Astrocyte of the spinal cord (primary cell): ENCODE measurements around the gene BLNK.

Source experiments
- DNase-seq: peaks from one replicate; pipeline ENCODE4 v3.0.0; 2011; ENCODE audit warnings: low read depth, low spot score
- H3K4me3 ChIP-seq: 2 replicates; pipeline ENCODE4 v1.5.1; 2011; ENCODE audit warnings: low read depth, mild to moderate bottlenecking, low read length, moderate library complexity
- in situ Hi-C: cut with HindIII; loops from 2 replicates; pipeline ENCODE4 v1.10.0; 2017; ENCODE audit warnings: low sequenced_read_pairs
- TF ChIP-seq, protein P1 (sequence below): IDR thresholded peaks from 2 replicates; pipeline ENCODE4 v1.5.1; 2012; ENCODE audit warnings: low read depth, mild to moderate bottlenecking, low read length, inconsistent platforms

The BLNK gene

DNA sequence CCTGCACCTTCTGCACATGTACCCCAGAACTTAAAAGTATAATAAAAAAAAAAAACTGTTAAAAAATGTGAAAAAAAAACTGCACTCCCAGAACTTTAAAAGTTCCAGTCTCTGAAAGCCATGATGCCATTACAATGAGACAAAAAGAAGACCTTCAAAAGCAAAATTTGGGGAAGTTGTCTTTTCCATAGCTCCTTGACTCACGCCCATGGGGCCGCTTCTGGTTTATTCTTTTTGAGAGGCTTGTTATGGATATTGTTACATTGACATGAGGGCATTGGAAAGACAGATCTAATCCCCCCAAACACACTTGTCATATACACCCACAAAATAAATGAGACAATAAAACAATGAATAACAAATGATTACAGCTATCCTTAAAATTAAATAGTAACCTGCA is 798 bp downstream of the BLNK start:
- in situ Hi-C loops = no loop called here
- TF ChIP-seq, protein P1, sequence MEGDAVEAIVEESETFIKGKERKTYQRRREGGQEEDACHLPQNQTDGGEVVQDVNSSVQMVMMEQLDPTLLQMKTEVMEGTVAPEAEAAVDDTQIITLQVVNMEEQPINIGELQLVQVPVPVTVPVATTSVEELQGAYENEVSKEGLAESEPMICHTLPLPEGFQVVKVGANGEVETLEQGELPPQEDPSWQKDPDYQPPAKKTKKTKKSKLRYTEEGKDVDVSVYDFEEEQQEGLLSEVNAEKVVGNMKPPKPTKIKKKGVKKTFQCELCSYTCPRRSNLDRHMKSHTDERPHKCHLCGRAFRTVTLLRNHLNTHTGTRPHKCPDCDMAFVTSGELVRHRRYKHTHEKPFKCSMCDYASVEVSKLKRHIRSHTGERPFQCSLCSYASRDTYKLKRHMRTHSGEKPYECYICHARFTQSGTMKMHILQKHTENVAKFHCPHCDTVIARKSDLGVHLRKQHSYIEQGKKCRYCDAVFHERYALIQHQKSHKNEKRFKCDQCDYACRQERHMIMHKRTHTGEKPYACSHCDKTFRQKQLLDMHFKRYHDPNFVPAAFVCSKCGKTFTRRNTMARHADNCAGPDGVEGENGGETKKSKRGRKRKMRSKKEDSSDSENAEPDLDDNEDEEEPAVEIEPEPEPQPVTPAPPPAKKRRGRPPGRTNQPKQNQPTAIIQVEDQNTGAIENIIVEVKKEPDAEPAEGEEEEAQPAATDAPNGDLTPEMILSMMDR = no peak
- DNase-seq = no peak
- no peak overlapping the region for H3K4me3 ChIP-seq

DNA sequence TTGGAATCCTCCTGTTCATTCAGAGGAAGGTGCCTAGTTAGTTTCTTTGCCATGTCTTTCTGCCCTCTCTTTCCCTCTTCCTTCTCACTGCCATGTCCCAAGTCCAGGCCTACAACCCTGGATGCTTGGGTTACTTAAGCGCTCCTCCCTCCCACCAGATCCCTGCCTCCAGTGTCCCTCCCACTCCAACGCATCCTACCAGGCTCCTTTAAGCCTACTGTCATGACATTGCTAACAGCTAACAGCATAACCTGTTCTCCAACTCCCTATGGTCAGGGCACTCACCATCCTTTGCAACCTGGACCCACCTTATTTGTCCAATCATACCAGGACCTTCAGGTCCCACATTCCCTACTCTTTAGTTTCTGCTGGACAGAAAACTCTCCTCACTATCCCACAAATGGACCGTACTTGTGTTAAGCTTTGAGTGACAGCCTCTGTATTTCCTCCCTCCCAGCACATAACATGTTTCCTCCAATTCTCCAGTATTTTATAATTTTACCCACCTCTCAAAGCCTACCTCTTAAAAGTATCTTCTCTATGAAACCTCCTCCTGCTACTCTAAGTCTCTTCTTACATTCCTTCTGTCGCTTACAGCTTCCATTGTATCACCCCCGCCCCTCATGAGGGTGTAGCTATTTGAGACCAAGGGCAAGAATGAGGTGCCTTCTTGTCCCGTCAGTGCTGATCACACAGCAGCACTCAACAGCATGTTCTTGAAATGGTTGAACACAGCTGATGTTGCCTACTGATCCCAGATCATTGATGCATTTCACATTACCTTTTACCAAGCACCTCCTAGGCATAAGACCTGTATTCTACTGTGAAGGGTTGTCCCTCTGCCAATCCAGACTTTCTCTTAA is 1.7 kb downstream of the BLNK start:
- in situ Hi-C loops = no loop called here
- DNase-seq = no peak
- TF ChIP-seq, protein P1 = no peak
- no peak overlapping the region for H3K4me3 ChIP-seq

DNA sequence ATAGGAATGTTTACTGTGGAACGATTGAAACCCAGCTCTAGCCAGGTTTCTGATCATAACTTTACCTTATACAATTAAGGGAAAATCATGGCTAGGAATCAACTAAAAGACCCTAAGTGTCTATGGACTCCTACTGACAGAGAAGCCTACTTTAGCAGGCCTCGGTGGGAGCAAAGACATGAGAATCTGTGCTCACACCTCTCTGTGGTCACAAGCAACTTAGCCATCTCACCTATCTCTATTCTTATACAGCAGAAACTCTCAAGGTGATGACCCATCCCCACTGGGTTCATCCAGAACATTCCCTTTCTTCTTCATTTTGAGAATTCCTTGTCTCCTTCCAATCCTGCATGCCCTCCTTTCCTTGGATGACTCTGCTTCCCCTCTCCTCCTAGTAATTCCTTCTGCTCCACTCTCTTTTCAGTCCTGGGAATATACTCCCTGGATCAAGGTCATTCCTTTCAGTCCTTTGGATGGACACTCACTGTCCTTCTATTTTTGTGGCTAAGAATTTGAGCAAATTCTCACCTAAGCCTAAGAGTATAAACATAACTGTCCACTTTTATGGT is 2.9 kb downstream of the BLNK start:
- in situ Hi-C loops = no loop called here
- DNase-seq = no peak
- no peak overlapping the region for H3K4me3 ChIP-seq
- TF ChIP-seq, protein P1 = no peak

DNA sequence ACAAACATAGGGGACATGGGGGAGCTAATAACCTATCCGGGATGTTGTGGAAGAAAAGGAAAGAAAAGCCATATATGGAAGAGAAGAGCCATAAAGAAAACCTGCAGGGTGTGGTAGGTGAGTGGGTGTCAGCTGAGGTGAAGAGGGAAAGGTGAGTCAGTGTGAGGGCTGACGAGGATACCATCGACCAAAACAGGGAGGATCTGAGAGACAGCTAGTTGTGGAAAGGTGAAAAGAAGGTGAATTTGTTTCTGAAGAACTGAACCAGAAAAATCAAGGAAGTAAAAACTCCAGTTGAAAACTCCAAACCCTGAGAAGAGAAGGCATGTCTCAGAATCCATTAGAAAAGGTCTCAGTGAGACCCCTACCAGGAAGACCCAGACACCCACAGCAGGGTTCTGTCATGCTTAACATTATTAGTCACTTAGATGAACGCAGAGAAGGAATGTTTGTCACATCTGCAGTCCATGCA is 4.1 kb downstream of the BLNK start:
- no peak for DNase-seq
- TF ChIP-seq, protein P1 = no peak

DNA sequence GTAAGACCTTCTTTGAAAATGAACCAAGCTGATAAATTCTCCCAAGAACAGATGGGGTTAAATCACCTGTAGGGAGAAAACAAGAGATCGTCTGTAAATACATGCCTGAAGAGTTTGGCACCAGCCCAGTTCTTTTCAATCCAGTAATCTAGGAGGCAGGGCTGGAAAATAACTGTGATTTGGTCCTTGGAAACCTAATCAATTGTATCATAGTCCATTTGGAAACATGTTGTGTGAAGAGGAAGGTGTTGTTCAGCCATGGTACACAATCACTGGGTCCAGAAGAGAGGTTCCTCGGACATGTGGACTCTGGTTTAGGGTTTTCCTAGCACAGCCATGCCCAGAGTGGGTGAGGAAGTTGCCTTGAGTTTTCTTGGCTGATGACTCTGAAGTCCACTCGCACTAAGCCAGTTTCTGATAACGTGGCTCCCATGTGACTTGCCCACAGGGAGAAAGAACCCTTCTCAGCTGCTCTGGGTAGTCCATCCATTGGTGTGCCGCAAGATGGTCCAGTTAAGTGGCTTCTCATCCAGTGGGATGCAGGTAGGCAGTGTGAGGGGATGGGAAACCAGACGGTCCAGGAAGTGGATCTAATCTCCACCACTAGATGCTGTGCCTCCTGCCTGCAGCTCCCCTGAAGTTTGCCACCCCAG is 5.1 kb downstream of the BLNK start:
- TF ChIP-seq, protein P1 = no peak
- in situ Hi-C loops = no loop called here
- H3K4me3 ChIP-seq = no peak overlapping the region
- DNase-seq = no peak

More for the DNA sequence above, 4.1 kb downstream of the BLNK start:
- no peak overlapping the region for H3K4me3 ChIP-seq
- in situ Hi-C loops = no loop called here

DNA sequence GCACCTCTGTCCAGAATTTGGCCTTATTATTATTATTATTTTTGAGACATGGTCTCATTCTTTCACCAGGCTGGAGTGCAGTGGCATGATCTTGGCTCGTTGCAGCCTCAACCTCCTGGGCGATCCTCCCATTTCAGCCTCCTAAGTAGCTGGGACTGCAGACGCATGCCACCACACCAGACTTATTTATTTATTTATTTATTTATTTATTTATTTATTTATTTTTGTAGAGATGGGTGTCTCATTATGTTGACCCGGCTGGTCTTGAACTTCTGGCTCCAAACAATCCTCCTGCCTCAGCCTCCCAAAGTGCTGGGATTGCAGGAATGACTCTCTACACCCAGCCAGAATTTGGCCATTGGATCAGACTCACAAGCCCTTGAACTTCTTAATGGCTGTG is 6.4 kb downstream of the BLNK start:
- DNase-seq = no peak
- in situ Hi-C loops = no loop called here
- TF ChIP-seq, protein P1 = no peak
- no peak overlapping the region for H3K4me3 ChIP-seq
